GM11168 (cell line): ENCODE data around the gene PRR35.

Experiments used
- in situ Hi-C: fragments of 300-500 bp; cut with MboI; formaldehyde crosslinking; loops from one replicate; pipeline ENCODE4 v1.12.0; 2022; ENCODE audit warnings: low sequenced_read_pairs; ENCODE audit not compliant: unreplicated experiment

PRR35 gene

DNA sequence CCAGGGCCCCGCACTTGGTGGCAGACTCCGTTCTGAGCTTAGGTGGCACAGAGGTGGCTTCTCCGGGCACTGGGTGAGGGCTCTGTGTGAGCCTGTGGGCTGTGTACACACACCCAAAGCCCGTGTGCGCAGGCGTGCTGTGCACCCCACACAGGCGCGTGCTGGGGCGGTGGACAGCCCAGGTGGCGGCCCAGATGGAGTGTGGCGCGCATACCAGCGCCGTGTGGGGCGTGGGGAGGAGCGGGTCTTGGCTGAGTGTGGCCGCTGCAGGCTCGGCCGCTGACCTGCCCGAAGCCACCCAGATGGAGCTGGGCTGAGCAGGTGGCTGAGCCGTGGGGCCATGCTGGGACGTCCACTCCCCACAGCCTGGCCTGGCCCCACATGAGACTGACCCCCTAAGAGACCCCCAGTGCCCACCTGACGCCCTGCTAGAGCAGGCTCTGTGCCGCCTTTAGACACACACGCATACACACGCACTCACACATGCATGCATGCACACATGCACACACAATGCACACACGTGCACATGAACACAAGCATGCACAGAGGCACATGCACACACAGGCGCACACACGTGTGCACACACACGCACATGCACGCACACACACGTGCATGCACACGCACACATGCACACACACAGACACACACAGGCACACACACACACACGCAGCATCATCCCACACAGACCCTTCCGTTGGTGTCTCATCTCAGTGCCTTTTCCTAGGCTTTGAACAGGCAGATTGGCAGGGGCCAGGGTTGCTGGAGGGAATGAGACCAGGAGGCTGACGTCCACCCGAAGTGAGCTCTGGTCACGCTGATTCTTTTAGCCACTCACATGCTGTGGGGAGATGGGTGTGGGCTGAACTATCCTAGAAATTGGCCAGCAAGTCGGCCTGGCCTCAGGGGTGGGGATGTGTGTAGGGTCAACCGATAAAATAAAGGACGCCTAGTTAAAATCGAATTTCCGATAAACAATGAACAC, 2.1 kb downstream of the PRR35 start:
- in situ Hi-C loops = no loop called here

DNA sequence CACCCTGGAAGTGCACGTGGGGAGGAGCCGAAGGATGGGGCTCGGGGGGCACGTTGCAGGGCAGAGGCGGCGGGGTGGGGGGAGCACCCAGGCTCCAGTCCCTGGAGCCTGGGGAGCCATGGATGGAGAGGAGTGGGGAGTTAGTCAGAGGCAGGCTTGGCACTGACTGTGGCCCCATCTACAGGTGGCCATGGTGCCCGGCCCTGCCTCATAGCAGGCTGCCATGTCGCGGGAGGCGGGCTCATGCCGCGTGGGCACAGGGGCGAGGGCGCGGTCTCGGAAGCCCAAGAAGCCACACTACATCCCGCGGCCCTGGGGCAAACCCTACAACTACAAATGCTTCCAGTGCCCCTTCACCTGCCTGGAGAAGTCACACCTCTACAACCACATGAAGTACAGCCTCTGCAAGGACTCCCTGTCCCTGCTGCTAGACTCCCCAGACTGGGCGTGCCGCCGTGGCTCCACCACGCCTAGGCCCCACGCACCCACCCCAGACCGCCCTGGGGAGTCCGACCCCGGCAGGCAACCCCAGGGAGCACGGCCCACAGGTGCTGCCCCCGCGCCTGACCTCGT, 3.0 kb downstream of the PRR35 start:
- in situ Hi-C loops = no loop called here

DNA sequence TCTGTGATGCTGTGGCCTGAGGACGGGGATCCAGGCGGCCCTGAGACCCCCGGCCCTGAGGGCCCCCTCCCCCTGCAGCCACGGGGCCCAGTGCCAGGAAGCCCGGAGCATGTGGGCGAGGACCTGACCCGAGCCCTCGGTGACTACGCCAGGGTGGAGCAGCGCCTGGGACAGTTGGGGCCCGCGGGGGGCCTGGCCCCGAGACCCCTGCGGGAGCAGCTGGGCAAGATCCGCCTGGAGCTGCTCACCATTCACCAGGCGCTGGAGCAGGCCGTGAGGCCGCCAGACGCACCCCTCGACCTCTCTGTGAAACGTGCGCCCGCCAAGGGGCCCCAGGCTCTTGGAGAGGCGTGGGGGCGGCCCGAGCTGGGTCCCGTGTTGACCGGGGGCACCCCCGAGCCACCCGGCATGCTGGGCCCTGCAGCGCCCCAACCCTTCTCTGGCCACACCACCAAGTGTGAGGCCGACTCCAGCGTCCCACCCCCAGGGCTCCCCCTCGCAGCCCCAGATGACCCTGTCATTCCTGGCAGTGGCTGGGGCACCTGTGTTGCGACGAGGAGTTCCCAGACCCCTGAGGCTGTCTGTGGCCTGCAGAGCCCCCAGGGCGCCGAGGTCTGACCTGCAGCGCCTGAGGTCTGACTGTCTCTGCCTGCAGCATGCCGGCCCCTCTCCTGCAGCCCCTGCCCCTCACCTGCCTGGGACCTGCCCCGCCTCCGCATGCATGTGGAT, 4.7 kb downstream of the PRR35 start:
- in situ Hi-C loops = no loop called here

DNA sequence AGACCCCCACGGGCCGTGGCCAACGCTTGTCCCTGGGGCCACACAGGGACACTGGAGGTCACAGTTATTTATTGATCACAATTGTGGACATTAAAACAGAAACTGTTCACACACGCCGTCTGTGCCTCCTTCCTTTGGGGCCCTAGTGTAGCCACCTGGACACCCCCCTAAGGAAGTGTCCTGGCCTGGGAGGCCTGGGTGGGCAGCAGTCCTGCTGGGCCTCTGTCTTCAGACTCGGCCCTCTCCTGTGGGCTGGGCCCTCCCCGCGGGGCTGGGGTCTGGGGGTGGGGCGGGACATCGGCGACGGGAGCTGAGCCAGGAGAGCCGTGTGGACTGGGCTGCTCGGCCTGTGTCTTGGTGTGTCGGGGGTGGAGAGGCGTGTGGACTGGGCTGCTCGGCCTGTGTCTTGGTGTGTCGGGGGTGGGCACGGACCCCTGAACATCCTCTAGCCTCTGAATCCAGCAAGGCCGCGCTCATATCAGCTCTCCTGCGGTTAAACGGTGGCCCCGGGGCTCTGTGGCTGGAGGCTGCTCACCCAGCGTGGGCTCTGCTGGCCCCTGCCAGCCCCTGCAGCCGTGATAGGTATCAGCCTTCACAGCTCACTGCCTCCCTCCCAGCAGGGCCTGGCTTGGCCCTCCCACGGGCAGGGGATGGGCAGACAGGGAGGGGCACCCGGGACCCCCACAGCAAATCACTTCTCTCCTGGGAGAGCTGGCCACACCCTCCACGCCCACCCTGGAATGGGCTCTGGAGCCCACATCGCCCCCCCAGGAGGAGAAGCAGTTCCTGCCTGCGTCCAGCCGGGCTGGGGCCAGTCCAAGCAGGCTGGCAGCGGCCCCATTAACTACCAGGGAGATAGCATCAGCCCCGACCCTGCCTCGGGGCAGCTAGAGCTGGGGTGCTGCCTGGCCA, 5.5 kb downstream of the PRR35 start:
- in situ Hi-C loops = no loop called here

DNA sequence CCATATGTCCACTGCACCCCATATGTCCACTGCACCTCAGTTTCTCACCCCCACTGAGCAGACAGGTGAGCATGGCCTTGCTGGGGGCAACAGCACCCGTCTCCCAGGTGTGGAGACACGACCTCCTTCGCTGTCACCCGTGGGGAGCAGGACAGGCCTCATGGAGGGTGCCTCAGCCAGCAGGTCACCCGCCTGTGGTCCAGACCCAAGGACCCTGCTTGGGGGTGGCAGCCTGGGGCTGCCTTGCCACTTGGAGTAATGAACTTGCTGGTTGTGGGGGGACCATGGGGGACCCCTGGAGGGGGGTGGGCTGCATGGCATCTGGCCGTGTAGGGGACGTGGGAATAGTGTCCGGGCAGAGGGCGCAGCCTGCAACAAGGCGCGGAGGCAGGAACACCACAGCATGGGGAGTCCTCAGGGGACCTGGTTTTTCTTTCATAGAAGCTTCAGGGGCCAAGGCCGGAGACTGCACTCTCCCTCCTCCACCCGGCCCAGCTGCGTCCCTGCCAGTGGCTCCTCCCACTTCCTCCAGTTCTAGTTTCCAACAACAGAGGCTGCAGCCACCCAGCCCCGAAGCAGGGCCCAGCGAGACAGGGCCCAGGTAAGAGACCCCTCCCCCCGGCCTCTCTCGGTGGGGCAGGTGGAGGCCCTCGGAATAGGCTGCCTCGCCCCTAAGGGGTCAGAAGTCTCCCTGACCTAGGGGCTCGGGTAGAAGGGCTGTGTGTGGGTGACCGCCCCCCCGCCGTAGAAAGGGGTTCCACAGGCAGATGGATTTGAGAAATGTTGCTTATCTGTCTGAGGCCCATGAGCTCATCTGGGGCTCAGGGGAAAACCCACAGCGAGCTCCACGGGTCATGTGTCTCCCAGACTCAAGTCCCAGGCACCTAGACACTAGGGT, 6.5 kb downstream of the PRR35 start, which contains the start of gene NHLRC4:
TSS of gene NHLRC4 (plus strand) at position 531 of the 898 bp plus-strand sequence. CDS start 1,043 bp downstream, outside the sequence.
- in situ Hi-C loops = no loop called here

DNA sequence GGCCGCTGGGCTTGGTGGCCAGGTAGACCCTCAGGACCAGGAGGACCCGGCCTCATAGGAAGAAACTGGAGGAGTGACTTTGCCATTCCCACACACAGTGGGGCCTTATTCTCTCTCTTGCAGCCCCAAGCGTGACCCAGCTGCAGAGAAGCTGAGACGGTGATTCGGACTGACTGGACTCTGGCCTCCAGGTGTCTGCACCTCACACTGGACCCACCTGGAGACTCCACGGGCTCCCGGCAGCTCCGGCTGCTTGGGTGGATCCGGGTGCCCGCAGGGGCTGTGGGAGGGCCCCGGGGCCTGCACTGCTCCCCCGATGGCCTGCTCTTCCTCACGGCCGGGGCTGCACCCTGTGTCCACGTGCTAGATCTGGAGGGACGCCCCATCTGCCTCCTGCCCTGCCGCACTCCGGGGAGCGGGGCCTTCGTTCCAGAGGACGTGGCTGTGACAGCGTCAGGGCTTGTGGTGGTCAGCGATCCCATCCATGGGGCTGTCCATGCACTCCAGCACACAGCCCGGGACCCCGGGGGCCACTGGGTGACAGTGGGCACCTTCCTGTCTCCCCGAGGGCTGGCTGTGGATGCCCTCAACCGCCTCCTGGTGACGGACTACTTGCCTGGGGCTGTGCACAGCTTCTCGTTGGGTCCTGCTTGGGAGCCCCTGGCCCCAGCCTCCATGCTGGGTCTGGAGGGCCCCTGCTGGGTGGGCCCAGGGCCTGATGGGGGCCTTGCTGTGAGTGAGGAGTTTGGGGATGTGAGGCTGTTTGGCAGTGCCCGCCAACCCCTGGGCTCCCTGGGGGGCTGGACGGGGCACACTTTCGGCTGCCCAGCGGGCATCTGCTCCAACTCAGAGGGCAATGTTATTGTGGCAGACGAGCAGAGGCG, 7.4 kb downstream of the PRR35 start:
- in situ Hi-C loops = no loop called here

DNA sequence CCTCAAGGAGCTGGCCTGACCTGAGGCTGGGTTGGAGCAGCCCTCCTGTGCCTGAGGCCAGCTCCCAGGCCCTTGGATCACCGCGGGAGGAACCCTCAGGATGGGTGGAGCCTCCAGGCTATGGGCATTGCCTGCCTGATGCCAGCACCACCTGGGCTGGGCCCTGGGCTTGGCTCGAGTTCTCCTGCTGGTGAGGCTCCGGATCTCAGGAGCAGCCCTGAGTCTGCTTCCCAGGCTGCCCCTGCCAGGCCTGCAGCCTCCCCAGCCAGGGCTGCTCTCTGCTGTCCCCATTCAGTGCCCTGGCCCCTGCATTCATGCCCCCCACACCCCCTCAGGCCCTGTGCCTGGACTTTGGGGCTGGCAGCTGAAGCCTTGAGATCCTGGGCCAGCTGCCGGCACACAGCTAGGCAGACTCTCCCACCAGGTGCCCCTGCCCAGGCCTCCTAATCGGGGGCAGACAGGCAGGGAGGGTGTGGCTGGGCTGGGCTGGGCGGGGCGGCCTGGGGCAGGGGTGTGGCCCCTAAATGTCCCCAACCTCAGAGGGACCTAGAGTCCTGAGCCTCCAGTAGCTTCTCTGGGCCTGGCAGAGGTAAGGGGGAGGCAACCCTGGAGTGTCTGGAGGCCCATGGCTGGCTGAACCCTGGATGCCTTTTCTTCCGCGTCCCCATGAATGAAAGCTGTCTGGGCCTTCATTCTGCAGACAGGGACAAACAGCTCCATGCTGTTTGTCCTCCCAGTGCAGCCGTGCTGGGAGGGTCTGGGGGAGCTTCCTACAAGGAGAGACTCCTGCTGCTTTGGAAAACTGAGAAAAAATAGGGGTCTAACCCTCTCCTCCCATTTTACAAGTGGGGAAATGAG, 8.4 kb downstream of the PRR35 start:
- in situ Hi-C loops = no loop called here

DNA sequence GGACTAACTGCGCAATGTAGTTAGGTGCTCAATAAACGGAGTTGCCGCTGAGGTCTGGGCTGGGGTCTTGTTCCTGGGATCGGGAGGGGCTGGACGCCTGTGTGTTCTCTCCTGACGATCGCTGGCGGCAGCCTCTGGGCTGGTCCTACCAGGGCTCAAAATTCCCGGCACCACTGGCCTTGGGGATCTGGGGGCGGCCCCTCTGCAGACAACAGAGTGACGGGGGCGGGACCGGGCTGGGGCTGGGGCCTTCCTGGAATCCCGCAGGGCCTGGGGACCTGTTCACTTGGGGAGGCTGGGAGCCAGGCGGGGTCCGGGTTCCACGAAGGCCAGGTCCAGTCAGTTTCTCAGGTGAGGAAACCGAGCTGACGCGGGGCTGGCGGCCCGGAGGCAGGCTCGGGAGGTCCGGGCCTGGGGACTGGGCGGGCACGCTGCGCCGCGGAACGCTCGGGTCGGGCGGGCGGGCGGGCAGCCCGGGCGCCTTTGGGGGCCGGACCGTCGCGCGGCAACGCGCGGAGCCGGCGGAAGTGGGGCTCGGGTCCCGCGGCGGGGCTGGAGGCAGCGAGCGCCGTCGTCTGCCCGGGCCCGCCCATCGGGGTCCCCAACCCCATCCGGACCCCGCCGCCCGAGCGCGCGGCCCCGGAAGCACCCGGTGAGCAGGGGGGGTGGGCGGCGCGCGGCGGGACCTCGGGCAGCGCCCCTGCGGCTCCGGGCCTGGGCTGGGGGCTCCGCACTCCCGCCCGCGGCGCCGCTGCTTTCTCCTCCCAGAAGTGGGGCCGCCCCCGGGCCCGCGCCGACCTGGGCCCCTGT, 9.5 kb downstream of the PRR35 start, which contains the start of gene PIGQ:
TSS of gene PIGQ (plus strand) at position 524 of the 810 bp plus-strand sequence. CDS start 4,107 bp downstream, outside the sequence.
- in situ Hi-C loops = no loop called here

DNA sequence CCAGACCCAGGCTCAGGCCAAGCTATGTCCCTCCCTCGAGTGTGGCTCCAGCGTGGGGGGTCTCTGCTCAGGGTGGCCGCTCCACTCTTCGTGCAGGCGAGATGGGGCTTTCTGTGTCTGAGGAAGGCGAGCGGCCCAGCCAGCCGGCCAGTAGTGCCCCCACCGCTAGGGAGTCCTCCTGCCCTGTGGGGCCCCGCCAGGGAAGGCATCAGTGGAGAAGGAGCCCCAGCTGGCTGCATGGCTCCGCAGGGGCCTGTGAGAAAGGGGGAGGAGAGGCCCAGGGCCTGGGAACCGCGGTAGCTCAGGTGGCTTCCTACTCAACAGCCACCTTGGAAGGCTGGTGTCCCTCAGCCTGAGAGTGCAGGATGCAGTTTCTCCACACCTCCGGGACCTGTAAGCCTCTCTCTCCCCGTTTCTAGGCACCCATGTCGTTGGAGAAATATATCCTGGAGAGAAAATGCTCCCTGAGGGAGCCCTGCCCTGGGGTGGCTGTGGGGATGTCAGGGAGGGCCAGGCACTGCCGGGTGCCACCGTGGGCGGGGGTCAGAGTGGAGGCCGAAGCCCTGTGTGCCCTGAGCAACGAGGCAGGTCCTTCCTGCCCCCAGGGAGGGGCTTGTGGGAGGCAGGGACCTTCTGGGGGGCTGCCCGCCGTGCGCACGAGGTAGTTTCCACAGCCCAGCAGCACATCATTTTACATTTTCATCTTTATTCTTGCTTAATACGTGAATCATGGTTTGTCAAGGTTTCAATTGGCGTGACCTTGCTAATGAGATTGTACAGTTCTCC, 12.9 kb downstream of the PRR35 start:
- in situ Hi-C loops = no loop called here

DNA sequence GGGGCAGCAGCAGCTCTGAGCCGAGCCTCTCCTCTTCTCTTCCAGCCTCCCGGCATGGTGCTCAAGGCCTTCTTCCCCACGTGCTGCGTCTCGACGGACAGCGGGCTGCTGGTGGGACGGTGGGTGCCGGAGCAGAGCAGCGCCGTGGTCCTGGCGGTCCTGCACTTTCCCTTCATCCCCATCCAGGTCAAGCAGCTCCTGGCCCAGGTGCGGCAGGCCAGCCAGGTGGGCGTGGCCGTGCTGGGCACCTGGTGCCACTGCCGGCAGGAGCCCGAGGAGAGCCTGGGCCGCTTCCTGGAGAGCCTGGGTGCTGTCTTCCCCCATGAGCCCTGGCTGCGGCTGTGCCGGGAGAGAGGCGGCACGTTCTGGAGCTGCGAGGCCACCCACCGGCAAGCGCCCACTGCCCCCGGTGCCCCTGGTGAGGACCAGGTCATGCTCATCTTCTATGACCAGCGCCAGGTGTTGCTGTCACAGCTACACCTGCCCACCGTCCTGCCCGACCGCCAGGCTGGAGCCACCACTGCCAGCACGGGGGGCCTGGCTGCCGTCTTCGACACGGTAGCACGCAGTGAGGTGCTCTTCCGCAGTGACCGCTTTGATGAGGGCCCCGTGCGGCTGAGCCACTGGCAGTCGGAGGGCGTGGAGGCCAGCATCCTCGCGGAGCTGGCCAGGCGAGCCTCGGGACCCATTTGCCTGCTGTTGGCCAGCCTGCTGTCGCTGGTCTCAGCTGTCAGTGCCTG, 14.0 kb downstream of the PRR35 start:
- in situ Hi-C loops = no loop called here

DNA sequence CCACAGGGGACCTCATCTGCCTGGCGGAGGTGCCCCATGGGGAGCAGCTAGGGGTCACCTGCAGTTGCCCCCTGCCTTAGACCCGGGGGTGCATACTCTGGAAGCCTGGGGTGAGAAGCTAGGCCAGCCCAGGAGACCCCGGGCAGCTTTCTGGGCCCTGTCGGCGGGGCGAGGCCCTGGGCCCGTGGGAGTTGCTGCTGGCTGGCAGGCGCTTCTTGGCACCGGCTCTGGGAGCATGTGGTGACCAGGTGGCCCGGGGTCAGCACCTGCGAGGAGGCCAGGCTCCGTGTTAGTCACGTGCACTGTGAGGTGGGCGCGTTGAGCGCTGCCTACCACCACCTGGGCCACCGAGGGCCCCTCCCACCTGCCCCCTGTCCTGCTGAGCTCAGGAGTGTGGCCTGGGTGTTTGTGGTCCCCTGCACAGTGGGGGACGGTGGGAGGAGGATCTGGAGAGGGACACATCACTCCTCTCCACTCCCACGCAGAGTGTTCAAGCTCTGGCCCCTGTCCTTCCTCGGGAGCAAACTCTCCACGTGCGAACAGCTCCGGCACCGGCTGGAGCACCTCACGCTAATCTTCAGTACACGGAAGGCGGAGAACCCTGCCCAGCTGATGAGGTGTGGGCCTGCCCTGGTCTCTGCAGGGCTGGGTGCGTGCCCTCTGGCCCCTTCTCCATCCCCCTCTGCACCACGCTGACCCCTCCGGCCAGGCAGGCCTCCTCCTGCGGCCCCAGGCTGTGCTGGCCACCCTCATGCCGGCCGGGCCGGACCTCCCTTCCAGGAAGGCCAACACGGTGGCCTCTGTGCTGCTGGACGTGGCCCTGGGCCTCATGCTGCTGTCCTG, 15.4 kb downstream of the PRR35 start:
- in situ Hi-C loops = no loop called here

DNA sequence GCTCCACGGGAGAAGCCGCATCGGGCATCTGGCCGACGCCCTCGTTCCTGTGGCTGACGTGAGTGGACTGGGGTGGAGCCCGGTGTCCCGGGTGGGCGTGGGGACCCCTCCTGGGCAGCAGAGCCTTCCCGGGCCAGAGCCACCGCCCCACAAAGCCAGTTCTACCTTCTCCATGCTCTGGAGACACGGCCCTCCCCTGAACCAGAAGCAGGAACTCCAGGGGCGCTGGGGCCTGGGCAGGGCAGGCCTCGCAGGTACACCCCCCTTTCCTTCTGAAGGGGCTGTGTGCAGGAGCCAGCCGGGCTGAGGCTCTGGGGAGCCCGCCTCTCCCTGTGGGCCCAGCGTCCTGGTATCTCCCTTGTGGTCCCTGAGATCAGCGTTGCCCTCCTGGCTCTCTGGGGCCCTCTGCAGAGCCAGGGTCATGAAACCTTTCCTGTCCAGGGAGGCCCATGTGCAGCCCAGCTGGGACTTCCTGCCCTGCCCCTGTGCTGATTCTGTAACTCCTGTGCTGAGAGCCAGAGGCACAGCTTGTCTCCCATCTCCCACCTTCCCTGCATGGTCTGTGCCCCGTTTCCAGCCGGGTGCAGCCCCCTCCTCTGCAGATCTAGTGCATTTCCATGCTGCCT, 16.1 kb downstream of the PRR35 start:
- in situ Hi-C loops = no loop called here

DNA sequence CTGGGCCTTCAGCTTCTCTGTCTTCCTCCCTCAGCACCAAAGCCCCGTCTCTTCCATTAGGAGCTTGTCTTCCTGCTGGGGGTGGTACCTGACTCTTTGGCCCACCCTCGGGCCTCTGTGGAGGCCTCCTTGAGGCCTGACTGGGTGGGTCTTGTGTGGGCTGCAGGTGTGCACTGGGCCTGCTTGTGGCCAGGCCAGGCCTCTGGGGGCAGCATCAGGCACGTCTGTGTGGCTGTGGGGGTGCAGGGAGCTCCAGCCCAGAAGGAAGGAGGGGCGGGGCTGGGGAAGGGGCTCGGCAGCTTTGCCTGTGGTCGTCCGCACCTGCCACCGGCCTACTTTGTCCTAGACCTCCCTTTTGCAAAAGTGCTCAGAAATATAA, 16.6 kb downstream of the PRR35 start:
- in situ Hi-C loops = no loop called here
